ENCODE measurements around the gene KCTD11.

DNA sequence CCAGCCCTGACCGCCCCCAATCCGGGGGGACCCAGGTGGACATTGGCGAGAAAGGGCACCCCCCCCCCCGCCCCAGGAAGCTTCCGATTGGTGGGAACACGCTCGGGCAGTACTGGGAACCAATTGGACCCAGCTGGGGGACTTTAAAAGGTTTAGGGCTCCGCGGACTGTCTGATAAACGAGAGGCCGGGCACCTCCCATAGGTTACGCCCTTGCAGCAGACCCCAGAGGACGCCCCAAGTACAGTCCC, 51.7 kb downstream of the KCTD11 start:
- TF ChIP-seq, protein P1, sequence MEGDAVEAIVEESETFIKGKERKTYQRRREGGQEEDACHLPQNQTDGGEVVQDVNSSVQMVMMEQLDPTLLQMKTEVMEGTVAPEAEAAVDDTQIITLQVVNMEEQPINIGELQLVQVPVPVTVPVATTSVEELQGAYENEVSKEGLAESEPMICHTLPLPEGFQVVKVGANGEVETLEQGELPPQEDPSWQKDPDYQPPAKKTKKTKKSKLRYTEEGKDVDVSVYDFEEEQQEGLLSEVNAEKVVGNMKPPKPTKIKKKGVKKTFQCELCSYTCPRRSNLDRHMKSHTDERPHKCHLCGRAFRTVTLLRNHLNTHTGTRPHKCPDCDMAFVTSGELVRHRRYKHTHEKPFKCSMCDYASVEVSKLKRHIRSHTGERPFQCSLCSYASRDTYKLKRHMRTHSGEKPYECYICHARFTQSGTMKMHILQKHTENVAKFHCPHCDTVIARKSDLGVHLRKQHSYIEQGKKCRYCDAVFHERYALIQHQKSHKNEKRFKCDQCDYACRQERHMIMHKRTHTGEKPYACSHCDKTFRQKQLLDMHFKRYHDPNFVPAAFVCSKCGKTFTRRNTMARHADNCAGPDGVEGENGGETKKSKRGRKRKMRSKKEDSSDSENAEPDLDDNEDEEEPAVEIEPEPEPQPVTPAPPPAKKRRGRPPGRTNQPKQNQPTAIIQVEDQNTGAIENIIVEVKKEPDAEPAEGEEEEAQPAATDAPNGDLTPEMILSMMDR (conservative IDR thresholded peaks at IDR 0.05; ENCODE audit: low read length) = no peak
- TF ChIP-seq EZH2phosphoT487 (IDR thresholded peaks at IDR 0.05; ENCODE audit: borderline replicate concordance, low read depth, low read length) = no peak
